ENCODE results near the gene GTPBP4.

GRCh38 chr10:983971-984655 lies 4.1 kb upstream of the GTPBP4 start:
- TF ChIP-seq CTCF (IDR thresholded peaks at IDR 0.05; ENCODE audit: low read depth, low read length) (no peak), EZH2phosphoT487 (IDR thresholded peaks at IDR 0.05; ENCODE audit: low read depth) (no peak)

Measured in OCI-LY3 (cell line).